ENCODE measurements around the gene PRKCH.

PRKCH gene

DNA sequence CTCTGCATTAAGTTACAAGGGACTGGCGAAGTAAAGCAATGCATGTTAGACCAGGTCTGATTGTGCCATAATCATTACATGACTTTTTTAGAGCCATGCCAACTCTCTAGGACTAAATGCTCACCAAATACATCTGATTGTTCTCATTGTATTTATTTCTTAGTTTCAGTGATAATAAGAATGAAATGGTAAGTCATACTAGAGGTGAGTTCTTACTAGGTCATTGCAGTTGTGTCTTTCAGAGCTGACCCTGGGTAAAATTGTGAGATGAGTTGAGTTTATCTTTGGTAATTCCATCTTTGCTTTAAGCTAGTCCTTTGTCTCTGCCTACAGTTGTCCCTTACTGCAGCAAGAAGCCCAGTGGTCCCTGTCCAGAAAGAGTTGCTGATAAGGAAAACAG is 73.2 kb downstream of the PRKCH start:
- TF ChIP-seq, protein P1, sequence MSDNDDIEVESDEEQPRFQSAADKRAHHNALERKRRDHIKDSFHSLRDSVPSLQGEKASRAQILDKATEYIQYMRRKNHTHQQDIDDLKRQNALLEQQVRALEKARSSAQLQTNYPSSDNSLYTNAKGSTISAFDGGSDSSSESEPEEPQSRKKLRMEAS (IDR thresholded peaks at IDR 0.05; ENCODE audit: low read depth, low read length): no peak
- no peak for TF ChIP-seq POLR2A (IDR thresholded peaks at IDR 0.05; ENCODE audit: extremely low read depth, insufficient read length)
- TF ChIP-seq, protein P2, sequence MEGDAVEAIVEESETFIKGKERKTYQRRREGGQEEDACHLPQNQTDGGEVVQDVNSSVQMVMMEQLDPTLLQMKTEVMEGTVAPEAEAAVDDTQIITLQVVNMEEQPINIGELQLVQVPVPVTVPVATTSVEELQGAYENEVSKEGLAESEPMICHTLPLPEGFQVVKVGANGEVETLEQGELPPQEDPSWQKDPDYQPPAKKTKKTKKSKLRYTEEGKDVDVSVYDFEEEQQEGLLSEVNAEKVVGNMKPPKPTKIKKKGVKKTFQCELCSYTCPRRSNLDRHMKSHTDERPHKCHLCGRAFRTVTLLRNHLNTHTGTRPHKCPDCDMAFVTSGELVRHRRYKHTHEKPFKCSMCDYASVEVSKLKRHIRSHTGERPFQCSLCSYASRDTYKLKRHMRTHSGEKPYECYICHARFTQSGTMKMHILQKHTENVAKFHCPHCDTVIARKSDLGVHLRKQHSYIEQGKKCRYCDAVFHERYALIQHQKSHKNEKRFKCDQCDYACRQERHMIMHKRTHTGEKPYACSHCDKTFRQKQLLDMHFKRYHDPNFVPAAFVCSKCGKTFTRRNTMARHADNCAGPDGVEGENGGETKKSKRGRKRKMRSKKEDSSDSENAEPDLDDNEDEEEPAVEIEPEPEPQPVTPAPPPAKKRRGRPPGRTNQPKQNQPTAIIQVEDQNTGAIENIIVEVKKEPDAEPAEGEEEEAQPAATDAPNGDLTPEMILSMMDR (IDR thresholded peaks at IDR 0.05; ENCODE audit: low read depth, low read length): no peak
- TF ChIP-seq MYC (IDR thresholded peaks at IDR 0.05; ENCODE audit: low read depth, low read length): no peak
- DNase-seq (ENCODE audit: low read depth): no peak

GRCh38 chr14:61395115-61395725 is 73.8 kb downstream of the PRKCH start:
- no peak overlapping the region for H3K4me3 ChIP-seq (ENCODE audit: low read depth, low read length)
- TF ChIP-seq POLR2A (IDR thresholded peaks at IDR 0.05; ENCODE audit: extremely low read depth, insufficient read length) (no peak), MYC (IDR thresholded peaks at IDR 0.05; ENCODE audit: low read depth, low read length) (no peak)
- TF ChIP-seq, protein P1 (IDR thresholded peaks at IDR 0.05; ENCODE audit: low read depth, low read length): no peak
- TF ChIP-seq, protein P2 (IDR thresholded peaks at IDR 0.05; ENCODE audit: low read depth, low read length): no peak
- no peak for DNase-seq (ENCODE audit: low read depth)

More for the DNA sequence above, 73.2 kb downstream of the PRKCH start:
- no peak overlapping the region for H3K4me3 ChIP-seq (ENCODE audit: low read depth, low read length)

- no peak for DNase-seq (ENCODE audit: low read depth)
- no peak overlapping the region for H3K4me3 ChIP-seq (ENCODE audit: low read depth, low read length)
- TF ChIP-seq MYC (IDR thresholded peaks at IDR 0.05; ENCODE audit: low read depth, low read length): no peak
- TF ChIP-seq, protein P1 (IDR thresholded peaks at IDR 0.05; ENCODE audit: low read depth, low read length): no peak
- TF ChIP-seq, protein P2 (IDR thresholded peaks at IDR 0.05; ENCODE audit: low read depth, low read length): no peak
- TF ChIP-seq POLR2A (IDR thresholded peaks at IDR 0.05; ENCODE audit: extremely low read depth, insufficient read length): no peak
Measured at GRCh38 chr14:61396279-61396678, 74.9 kb downstream of the PRKCH start.

DNA sequence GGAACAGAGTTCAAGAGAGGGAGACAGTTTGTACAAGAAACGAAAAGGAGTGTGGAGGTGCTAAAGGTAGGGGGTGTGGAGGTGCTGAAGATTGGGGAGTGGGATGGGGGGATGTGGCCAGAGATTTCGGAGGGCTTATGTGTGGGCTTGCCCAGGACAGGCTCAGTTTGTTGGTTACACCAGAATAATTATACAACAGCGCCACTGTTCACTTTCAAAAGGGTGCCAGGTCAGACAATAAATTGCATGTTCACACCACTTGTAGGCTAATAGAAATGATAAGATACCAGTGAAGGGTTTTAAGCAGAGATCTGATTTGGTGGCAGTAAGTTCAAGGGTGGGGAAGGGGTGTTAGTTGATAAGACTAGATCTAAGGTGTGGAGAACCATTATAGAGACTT is 75.3 kb downstream of the PRKCH start:
- H3K4me3 ChIP-seq (ENCODE audit: low read depth, low read length): no peak overlapping the region
- TF ChIP-seq, protein P2 (IDR thresholded peaks at IDR 0.05; ENCODE audit: low read depth, low read length): no peak
- no peak for TF ChIP-seq MYC (IDR thresholded peaks at IDR 0.05; ENCODE audit: low read depth, low read length)
- TF ChIP-seq, protein P1 (IDR thresholded peaks at IDR 0.05; ENCODE audit: low read depth, low read length): no peak
- no peak for TF ChIP-seq POLR2A (IDR thresholded peaks at IDR 0.05; ENCODE audit: extremely low read depth, insufficient read length)
- no peak for DNase-seq (ENCODE audit: low read depth)

GRCh38 chr14:61397615-61398014 is 76.2 kb downstream of the PRKCH start:
- no peak overlapping the region for H3K4me3 ChIP-seq (ENCODE audit: low read depth, low read length)
- no peak for DNase-seq (ENCODE audit: low read depth)
- TF ChIP-seq MYC (IDR thresholded peaks at IDR 0.05; ENCODE audit: low read depth, low read length): no peak
- TF ChIP-seq, protein P2 (IDR thresholded peaks at IDR 0.05; ENCODE audit: low read depth, low read length): no peak
- TF ChIP-seq, protein P1 (IDR thresholded peaks at IDR 0.05; ENCODE audit: low read depth, low read length): no peak

All from NB4 (cell line).